Gastroesophageal sphincter (tissue), 3 donors: ENCODE results near the gene DOCK2.

Source experiments
- EP300 ChIP-seq: sonication (generic); formaldehyde crosslinking; IDR thresholded peaks from one replicate; pipeline ENCODE4 v1.6.1; 2017; ENCODE audit warnings: antibody characterized with exemption, mild to moderate bottlenecking
- POLR2A ChIP-seq, 2 donors: fragments of 450-650 bp; IDR thresholded peaks; one replicate each; pipeline ENCODE4 v1.6.1; 2017; ENCODE audit warnings: antibody characterized with exemption in 2 of 2, mild to moderate bottlenecking in 2 of 2, moderate library complexity in 1 of 2
- POLR2AphosphoS5 ChIP-seq: sonication (generic); formaldehyde crosslinking; IDR thresholded peaks from one replicate; pipeline ENCODE4 v1.6.1; 2017; ENCODE audit warnings: antibody characterized with exemption
- TF ChIP-seq, protein P1 (sequence below), 4 experiments: fragments of 200-600 bp in 2 of 4; fragments of 450-650 bp in 2 of 4; sonication (generic) in 1 of 4; IDR thresholded peaks; one replicate each; pipeline ENCODE4 v1.5.1; 2017 to 2019; ENCODE audit warnings: antibody characterized with exemption in 4 of 4, mild to moderate bottlenecking in 2 of 4, moderate library complexity in 2 of 4

DNA sequence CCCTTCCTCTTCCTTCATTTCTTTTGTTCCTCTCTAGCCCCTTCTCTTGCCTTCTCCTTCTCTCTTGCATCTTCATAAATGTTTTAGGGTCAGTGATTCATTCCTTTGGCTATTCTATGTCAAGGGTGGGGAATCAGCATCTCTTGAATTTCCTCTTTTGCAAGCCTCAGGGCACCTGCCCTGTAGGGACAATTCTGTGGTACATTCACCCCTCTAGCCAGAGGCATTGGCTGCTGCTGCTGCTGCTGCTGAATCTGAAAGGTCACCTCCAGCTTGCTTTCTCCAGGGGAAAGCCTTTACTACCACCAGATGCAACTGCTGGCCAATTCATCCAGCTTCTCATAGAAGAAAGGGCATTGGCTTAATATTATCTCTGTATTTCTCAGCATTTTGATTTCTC, 255.9 kb downstream of the DOCK2 start:
- TF ChIP-seq, protein P1, sequence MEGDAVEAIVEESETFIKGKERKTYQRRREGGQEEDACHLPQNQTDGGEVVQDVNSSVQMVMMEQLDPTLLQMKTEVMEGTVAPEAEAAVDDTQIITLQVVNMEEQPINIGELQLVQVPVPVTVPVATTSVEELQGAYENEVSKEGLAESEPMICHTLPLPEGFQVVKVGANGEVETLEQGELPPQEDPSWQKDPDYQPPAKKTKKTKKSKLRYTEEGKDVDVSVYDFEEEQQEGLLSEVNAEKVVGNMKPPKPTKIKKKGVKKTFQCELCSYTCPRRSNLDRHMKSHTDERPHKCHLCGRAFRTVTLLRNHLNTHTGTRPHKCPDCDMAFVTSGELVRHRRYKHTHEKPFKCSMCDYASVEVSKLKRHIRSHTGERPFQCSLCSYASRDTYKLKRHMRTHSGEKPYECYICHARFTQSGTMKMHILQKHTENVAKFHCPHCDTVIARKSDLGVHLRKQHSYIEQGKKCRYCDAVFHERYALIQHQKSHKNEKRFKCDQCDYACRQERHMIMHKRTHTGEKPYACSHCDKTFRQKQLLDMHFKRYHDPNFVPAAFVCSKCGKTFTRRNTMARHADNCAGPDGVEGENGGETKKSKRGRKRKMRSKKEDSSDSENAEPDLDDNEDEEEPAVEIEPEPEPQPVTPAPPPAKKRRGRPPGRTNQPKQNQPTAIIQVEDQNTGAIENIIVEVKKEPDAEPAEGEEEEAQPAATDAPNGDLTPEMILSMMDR (IDR thresholded peaks at IDR 0.05): no peak
- TF ChIP-seq POLR2A (IDR thresholded peaks at IDR 0.05) (no peak), EP300 (no peak), POLR2AphosphoS5 (no peak)
